AG10803 (cell line): ENCODE results near the gene SELENOM.

Source experiments
- DNase-seq: peaks from one replicate; pipeline ENCODE4 v3.0.0; 2010; ENCODE audit warnings: low read depth
- H3K4me3 ChIP-seq: 2 replicates; pipeline ENCODE4 v1.5.1; 2011; ENCODE audit warnings: mild to moderate bottlenecking, low read length, control low read depth
- CTCF ChIP-seq: conservative IDR thresholded peaks from 2 replicates; pipeline ENCODE4 v1.5.1; 2011; ENCODE audit warnings: mild to moderate bottlenecking, low read length, control low read depth, inconsistent platforms

SELENOM gene

GRCh38 chr22:31126869-31127175 lies 19.5 kb upstream of the SELENOM start:
- no peak for DNase-seq
- TF ChIP-seq CTCF = no peak
- no peak overlapping the region for H3K4me3 ChIP-seq

- no peak overlapping the region for H3K4me3 ChIP-seq
- DNase-seq = no peak
- no peak for TF ChIP-seq CTCF
Observed at GRCh38 chr22:31126128-31126868, 18.9 kb upstream of the SELENOM start.

- TF ChIP-seq CTCF = no peak
- no peak overlapping the region for H3K4me3 ChIP-seq
- no peak for DNase-seq
Observed at GRCh38 chr22:31125521-31126117, 18.3 kb upstream of the SELENOM start.

- H3K4me3 ChIP-seq = no peak overlapping the region
- DNase-seq = no peak
- no peak for TF ChIP-seq CTCF
Observed at GRCh38 chr22:31124811-31125465, 17.6 kb upstream of the SELENOM start.

- DNase-seq = no peak
- no peak for TF ChIP-seq CTCF
- H3K4me3 ChIP-seq = no peak overlapping the region
Observed at GRCh38 chr22:31124290-31124689, 16.9 kb upstream of the SELENOM start.

- no peak for TF ChIP-seq CTCF
- peak overlapping the region; percentile 40; the same call in 1 of the 2 replicates for H3K4me3 ChIP-seq
- DNase-seq = no peak
Observed at GRCh38 chr22:31123292-31123602, 15.9 kb upstream of the SELENOM start.

- DNase-seq = no peak
- TF ChIP-seq CTCF = no peak
- peak within 1 kb of the TSS; percentile 40 for H3K4me3 ChIP-seq
Observed at GRCh38 chr22:31122532-31123291, 15.3 kb upstream of the SELENOM start, which contains the start of gene INPP5J. TSS of gene INPP5J (plus strand) at chr22:31122966. CDS start at chr22:31123015, 49 bp downstream.
